Parathyroid adenoma (tissue), 2 donors: ENCODE data around the gene MCM3AP.

ENCODE experiments used
- H2AFZ ChIP-seq: fragments of 300-600 bp; sonication (generic); one replicate; pipeline ENCODE4 v1.7.0; 2017; ENCODE audit warnings: antibody characterized with exemption, mild to moderate bottlenecking
- H3K27ac ChIP-seq: fragments of 300-600 bp; sonication (generic); one replicate; pipeline ENCODE4 v1.7.0; 2017
- H3K27me3 ChIP-seq: fragments of 300-600 bp; sonication (generic); one replicate; pipeline ENCODE4 v1.7.0; 2017; ENCODE audit warnings: low read length; ENCODE audit not compliant: control insufficient read depth, insufficient read depth
- H3K36me3 ChIP-seq: fragments of 300-600 bp; sonication (generic); one replicate; pipeline ENCODE4 v1.7.0; 2017; ENCODE audit warnings: low read length; ENCODE audit not compliant: control insufficient read depth, insufficient read depth
- H3K4me1 ChIP-seq: fragments of 300-600 bp; sonication (generic); one replicate; pipeline ENCODE4 v1.7.0; 2017; ENCODE audit warnings: control low read depth
- H3K4me2 ChIP-seq: fragments of 300-600 bp; sonication (generic); one replicate; pipeline ENCODE4 v1.7.0; 2017; ENCODE audit warnings: low read length
- H3K4me3 ChIP-seq: fragments of 300-600 bp; sonication (generic); one replicate; pipeline ENCODE4 v1.7.0; 2017; ENCODE audit warnings: low read depth, low read length
- H3K79me2 ChIP-seq: fragments of 300-600 bp; sonication (generic); one replicate; pipeline ENCODE4 v1.7.0; 2017; ENCODE audit warnings: control low read depth
- H3K9ac ChIP-seq: fragments of 300-600 bp; sonication (generic); one replicate; pipeline ENCODE4 v1.7.0; 2017; ENCODE audit warnings: mild to moderate bottlenecking
- H3K9me3 ChIP-seq: fragments of 300-600 bp; sonication (generic); one replicate; pipeline ENCODE4 v1.7.0; 2017; ENCODE audit warnings: low read length; ENCODE audit not compliant: control insufficient read depth
- TF ChIP-seq, protein P1 (sequence below): fragments of 300-600 bp; sonication (generic); IDR thresholded peaks from one replicate; pipeline ENCODE4 v1.7.0; 2017; ENCODE audit warnings: antibody characterized with exemption, mild to moderate bottlenecking
- donor health status: primary hyperparathyroidism.

Gene MCM3AP

DNA sequence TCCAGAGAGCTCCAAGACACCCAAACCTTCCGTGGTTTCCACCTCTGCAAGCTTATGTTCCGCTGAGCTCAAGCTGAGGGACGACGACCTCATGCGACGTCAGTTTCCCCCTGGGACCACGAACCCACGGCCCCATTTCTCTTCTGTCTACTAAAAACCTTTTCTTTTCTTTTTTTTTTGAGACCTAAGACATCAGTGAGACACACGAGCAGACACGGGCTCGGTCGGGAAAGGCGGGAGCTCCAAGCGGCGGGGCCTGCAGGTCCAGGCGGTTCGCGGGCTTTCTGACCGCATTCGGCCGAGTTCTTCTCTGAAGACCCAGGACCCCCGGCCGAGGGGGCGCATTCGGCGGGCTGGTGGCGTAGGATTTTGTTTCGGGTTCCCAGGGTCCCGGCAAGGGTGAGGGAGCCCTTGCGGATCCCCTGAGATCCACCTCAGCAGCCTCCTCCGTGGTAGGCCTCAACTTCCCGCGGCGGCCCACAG is 37.9 kb upstream of the MCM3AP start:
- Histone ChIP-seq H3K4me3 (peak overlapping the region; percentile 98), H2AFZ (peak overlapping the region; percentile 82), H3K36me3 (no peaks in the 10 kb centered on the region), H3K9ac (no peak overlapping the region), H3K27ac (no peak overlapping the region), H3K79me2 (no peaks in the 10 kb centered on the region), H3K27me3 (no peaks in the 10 kb centered on the region), H3K4me1 (peaks cover 3% of the 10 kb centered on the region), H3K9me3 (no peaks in the 10 kb centered on the region), H3K4me2 (peak overlapping the region; percentile 98)
- TF ChIP-seq, protein P1, sequence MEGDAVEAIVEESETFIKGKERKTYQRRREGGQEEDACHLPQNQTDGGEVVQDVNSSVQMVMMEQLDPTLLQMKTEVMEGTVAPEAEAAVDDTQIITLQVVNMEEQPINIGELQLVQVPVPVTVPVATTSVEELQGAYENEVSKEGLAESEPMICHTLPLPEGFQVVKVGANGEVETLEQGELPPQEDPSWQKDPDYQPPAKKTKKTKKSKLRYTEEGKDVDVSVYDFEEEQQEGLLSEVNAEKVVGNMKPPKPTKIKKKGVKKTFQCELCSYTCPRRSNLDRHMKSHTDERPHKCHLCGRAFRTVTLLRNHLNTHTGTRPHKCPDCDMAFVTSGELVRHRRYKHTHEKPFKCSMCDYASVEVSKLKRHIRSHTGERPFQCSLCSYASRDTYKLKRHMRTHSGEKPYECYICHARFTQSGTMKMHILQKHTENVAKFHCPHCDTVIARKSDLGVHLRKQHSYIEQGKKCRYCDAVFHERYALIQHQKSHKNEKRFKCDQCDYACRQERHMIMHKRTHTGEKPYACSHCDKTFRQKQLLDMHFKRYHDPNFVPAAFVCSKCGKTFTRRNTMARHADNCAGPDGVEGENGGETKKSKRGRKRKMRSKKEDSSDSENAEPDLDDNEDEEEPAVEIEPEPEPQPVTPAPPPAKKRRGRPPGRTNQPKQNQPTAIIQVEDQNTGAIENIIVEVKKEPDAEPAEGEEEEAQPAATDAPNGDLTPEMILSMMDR, result no peak

DNA sequence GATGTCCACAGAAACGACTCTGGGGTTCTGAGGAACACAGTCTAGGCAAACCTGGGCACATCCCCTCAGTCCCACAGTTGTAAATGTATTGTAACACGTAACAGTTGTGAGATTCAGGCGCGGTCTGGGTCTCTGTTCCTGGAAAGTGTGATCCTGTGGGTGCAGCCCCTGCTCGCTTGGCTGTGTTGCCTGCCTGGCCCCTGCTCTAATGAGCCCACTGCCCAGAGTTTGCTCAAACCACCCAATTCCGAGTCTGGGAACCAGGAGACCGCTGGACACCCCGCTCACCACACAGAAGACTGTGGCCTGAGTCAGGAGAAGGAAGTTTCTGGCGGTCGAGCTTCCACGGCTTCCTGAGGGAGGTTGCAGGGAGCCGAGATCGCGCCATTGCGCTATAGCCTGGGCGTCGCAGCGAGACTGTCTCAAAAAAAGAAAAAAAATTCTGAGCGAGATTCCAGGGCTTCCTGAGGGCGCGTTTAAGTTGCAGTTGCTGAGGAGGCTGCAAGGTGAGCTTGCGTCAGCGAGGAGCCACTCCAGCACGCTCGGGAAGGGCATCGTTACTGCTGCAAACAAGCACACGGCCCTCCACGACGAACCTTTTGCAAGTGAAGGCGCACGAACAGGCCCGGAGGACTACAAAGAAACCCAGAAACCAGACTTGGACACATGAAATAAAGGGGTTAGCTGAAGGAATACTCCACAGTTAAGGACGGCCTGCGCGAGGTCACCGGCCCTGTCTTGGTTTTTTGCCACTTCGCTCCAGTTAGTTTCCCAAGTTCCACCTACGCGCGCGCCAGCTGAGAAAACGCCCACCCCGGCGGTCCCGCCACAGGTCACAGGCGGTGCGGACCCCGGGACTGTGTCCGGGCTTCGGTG is 37.2 kb upstream of the MCM3AP start:
- no peaks in the 10 kb centered on the region for H3K27me3 ChIP-seq
- H3K9me3 ChIP-seq, result no peaks in the 10 kb centered on the region
- H3K79me2 ChIP-seq, result no peaks in the 10 kb centered on the region
- peak overlapping the region; percentile 82 for H2AFZ ChIP-seq
- H3K4me3 ChIP-seq, result peak overlapping the region; percentile 98
- no peak overlapping the region for H3K9ac ChIP-seq
- H3K4me1 ChIP-seq, result peaks cover 3% of the 10 kb centered on the region
- TF ChIP-seq, protein P1, result no peak
- peak overlapping the region; percentile 98 for H3K4me2 ChIP-seq
- no peak overlapping the region for H3K27ac ChIP-seq
- no peaks in the 10 kb centered on the region for H3K36me3 ChIP-seq

GRCh38 chr21:46320331-46320801 is 35.0 kb upstream of the MCM3AP start:
- Histone ChIP-seq H3K9me3 (no peaks in the 10 kb centered on the region), H3K4me1 (peaks cover under 1% of the 10 kb centered on the region), H3K79me2 (no peaks in the 10 kb centered on the region), H3K27ac (no peak overlapping the region), H2AFZ (no peak overlapping the region), H3K36me3 (no peaks in the 10 kb centered on the region), H3K9ac (no peak overlapping the region), H3K27me3 (no peaks in the 10 kb centered on the region), H3K4me2 (no peak overlapping the region), H3K4me3 (no peak overlapping the region)
- TF ChIP-seq, protein P1, result no peak

DNA sequence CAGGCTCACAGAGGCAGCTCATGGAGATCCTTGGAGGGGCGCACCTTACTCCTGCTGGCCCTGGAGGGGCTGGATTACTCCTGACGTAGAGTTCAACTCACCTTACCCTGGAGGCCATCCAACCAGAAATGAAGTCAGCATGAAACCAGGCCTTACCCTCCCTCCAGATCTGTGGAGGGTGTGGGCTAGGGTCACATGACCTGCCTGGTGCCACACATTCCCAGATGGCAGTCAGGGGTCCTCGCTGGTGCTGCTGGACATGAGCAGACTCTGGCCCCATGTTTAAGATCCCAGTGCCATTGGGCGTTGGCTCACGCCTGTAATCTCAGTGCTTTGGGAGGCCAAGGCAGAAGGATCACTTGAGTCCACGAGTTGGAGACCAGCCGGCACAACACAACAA is 33.8 kb upstream of the MCM3AP start:
- TF ChIP-seq, protein P1, result no peak

More for the DNA sequence above, 33.8 kb upstream of the MCM3AP start:
- Histone ChIP-seq H2AFZ (no peak overlapping the region), H3K27ac (no peak overlapping the region), H3K79me2 (no peaks in the 10 kb centered on the region), H3K36me3 (no peaks in the 10 kb centered on the region), H3K4me3 (no peak overlapping the region), H3K4me2 (no peak overlapping the region), H3K27me3 (no peaks in the 10 kb centered on the region), H3K4me1 (no peaks in the 10 kb centered on the region), H3K9me3 (no peaks in the 10 kb centered on the region), H3K9ac (no peak overlapping the region)
